Measurements from ENCODE around the gene BMPER.

Gene BMPER

GRCh38 chr7:33918438-33919143, 13.3 kb downstream of the BMPER start:
- DNase-seq (ENCODE audit: low read depth) = no peak
- TF ChIP-seq, protein P1, sequence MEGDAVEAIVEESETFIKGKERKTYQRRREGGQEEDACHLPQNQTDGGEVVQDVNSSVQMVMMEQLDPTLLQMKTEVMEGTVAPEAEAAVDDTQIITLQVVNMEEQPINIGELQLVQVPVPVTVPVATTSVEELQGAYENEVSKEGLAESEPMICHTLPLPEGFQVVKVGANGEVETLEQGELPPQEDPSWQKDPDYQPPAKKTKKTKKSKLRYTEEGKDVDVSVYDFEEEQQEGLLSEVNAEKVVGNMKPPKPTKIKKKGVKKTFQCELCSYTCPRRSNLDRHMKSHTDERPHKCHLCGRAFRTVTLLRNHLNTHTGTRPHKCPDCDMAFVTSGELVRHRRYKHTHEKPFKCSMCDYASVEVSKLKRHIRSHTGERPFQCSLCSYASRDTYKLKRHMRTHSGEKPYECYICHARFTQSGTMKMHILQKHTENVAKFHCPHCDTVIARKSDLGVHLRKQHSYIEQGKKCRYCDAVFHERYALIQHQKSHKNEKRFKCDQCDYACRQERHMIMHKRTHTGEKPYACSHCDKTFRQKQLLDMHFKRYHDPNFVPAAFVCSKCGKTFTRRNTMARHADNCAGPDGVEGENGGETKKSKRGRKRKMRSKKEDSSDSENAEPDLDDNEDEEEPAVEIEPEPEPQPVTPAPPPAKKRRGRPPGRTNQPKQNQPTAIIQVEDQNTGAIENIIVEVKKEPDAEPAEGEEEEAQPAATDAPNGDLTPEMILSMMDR (IDR thresholded peaks at IDR 0.05; ENCODE audit: insufficient read depth, low read depth, low read length, missing control alignments) = no peak
- no peak overlapping the region for H3K4me3 ChIP-seq (ENCODE audit: low read length)

DNA sequence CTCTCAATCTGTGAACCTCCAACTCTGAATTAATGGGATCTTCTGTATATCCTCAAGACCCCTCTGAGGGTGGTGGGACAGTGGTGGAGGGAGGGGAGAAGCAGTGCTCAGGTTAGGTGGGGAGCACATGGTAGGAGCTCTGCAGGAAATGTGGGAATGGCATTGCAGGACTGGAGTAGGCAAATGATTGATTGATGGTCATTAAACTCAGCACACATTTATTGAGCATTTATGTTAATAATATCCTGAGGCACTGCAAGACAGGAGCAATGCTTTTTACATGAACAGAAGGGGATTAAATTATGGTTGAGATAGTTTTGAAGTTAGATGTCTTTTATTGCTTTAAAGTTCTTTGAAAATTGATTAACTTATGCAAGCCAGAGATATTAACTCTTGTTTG, 14.1 kb downstream of the BMPER start:
- no peak for DNase-seq (ENCODE audit: low read depth)
- no peak overlapping the region for H3K4me3 ChIP-seq (ENCODE audit: low read length)
- TF ChIP-seq, protein P1 (IDR thresholded peaks at IDR 0.05; ENCODE audit: insufficient read depth, low read depth, low read length, missing control alignments) = no peak

GRCh38 chr7:33921216-33921938, 16.0 kb downstream of the BMPER start:
- no peak for DNase-seq (ENCODE audit: low read depth)
- no peak overlapping the region for H3K4me3 ChIP-seq (ENCODE audit: low read length)
- TF ChIP-seq, protein P1 (IDR thresholded peaks at IDR 0.05; ENCODE audit: insufficient read depth, low read depth, low read length, missing control alignments) = no peak

GRCh38 chr7:33922820-33923219, 17.5 kb downstream of the BMPER start:
- DNase-seq (ENCODE audit: low read depth) = no peak
- no peak overlapping the region for H3K4me3 ChIP-seq (ENCODE audit: low read length)
- TF ChIP-seq, protein P1 (IDR thresholded peaks at IDR 0.05; ENCODE audit: insufficient read depth, low read depth, low read length, missing control alignments) = no peak

DNA sequence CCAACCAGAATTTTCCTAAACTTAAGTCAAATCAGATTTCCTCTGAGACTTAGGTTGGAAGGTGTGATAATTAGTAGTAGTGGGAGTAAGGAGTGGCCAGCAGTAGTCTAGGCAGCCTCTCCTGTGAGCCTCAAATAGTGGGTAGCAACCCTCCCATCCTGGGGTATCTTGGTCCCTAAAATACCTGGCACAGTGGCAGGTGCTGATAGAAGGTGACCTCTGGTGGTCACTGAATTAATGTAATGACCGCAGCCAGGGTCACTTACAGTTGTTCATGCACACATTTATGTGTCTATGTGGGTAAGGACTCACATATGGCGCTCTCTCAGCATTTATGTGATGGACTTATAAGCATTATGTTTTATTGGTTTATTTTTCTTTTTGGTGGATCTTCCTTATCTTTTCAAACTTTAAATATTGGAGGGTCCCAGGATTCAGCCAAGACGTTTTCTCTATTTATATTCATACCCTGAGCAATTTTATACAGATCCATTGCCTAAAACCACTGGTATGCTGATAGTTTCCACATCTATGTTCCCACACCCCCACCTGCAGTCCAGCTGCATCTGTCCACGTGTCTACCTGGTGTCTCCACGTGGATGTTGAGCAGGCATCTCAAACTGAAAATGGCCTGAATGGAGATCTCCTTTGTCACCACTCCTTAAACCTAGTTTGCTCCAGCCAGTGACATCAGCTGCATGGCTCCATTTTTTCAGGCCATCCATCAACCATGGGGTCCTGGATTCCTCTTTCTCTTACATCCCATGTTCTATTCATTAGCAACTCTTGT, 18.3 kb downstream of the BMPER start:
- no peak for DNase-seq (ENCODE audit: low read depth)
- TF ChIP-seq, protein P1 (IDR thresholded peaks at IDR 0.05; ENCODE audit: insufficient read depth, low read depth, low read length, missing control alignments) = no peak
- no peak overlapping the region for H3K4me3 ChIP-seq (ENCODE audit: low read length)

DNA sequence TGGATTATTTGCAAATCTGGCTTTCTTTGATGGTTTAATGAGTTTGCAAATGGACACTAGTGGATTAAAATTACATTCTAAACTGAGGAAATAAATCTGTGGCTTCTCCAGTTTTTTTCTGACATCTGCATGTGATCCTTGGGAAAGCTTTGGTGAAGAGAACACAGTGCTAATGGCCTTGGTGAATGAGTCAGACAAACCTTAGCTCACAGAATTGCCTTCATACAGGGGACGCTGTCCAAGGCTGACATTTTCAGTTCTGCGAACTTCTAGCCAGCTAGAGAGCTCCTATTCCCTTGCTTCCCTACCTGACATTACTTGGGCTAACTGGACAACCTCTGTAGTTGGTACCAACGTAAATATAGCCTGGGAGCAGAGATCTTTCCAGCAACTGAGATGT, 21.2 kb downstream of the BMPER start:
- H3K4me3 ChIP-seq (ENCODE audit: low read length) = no peak overlapping the region
- TF ChIP-seq, protein P1 (IDR thresholded peaks at IDR 0.05; ENCODE audit: insufficient read depth, low read depth, low read length, missing control alignments) = no peak
- DNase-seq (ENCODE audit: low read depth) = no peak
